GM21737 (cell line): Measurements from ENCODE around the gene HEXIM1.

ENCODE experiments used
- ATAC-seq: cut with Tn5 transposase; IDR thresholded peaks from one replicate; pipeline ENCODE4 v1.9.1; 2021; ENCODE audit warnings: mild to moderate bottlenecking, moderate library complexity; ENCODE audit not compliant: unreplicated experiment

HEXIM1 gene

GRCh38 chr17:45148183-45149036 lies at the start of gene HEXIM1:
HEXIM1 (plus strand) TSS chr17:45148475; CDS start chr17:45149191, 716 bp downstream.
- ATAC-seq: peak; percentile 56

GRCh38 chr17:45098869-45099616 lies 49.2 kb upstream of the HEXIM1 start:
- ATAC-seq: no peak

- no peak for ATAC-seq
These were observed 46.8 kb upstream of the HEXIM1 start for GRCh38 chr17:45101546-45101882.

GRCh38 chr17:45101883-45102811 lies 46.1 kb upstream of the HEXIM1 start:
- no peak for ATAC-seq

GRCh38 chr17:45102856-45103255 lies 45.4 kb upstream of the HEXIM1 start:
- ATAC-seq: no peak

GRCh38 chr17:45103269-45103795 lies 44.9 kb upstream of the HEXIM1 start:
- ATAC-seq: no peak

GRCh38 chr17:45104029-45104428 lies 44.2 kb upstream of the HEXIM1 start:
- ATAC-seq: no peak

GRCh38 chr17:45104497-45104896 lies 43.8 kb upstream of the HEXIM1 start:
- no peak for ATAC-seq

- ATAC-seq: no peak
These were observed 43.2 kb upstream of the HEXIM1 start for GRCh38 chr17:45104907-45105624.

GRCh38 chr17:45106096-45106495 lies 42.2 kb upstream of the HEXIM1 start:
- ATAC-seq: no peak

GRCh38 chr17:45106582-45106981 lies 41.7 kb upstream of the HEXIM1 start:
- ATAC-seq: no peak

- ATAC-seq: no peak
These were observed 40.8 kb upstream of the HEXIM1 start for GRCh38 chr17:45107293-45108010.

GRCh38 chr17:45108051-45108450 lies 40.2 kb upstream of the HEXIM1 start:
- no peak for ATAC-seq

GRCh38 chr17:45108595-45109521 lies 39.4 kb upstream of the HEXIM1 start:
- ATAC-seq: no peak

GRCh38 chr17:45110676-45111611 lies 37.3 kb upstream of the HEXIM1 start:
- ATAC-seq: no peak

- no peak for ATAC-seq
These were observed 36.4 kb upstream of the HEXIM1 start for GRCh38 chr17:45111850-45112249.
